Left forelimb (tissue), 1 donor: ENCODE results near the gene MTA2.
A peak's percentile ranks its signal among the peaks of the same experiment; 100 is the strongest.

Experiments
- DNase-seq: peaks from one replicate; pipeline ENCODE4 v3.0.0-alpha.2; 2018; ENCODE audit warnings: low spot score

The MTA2 gene

DNA sequence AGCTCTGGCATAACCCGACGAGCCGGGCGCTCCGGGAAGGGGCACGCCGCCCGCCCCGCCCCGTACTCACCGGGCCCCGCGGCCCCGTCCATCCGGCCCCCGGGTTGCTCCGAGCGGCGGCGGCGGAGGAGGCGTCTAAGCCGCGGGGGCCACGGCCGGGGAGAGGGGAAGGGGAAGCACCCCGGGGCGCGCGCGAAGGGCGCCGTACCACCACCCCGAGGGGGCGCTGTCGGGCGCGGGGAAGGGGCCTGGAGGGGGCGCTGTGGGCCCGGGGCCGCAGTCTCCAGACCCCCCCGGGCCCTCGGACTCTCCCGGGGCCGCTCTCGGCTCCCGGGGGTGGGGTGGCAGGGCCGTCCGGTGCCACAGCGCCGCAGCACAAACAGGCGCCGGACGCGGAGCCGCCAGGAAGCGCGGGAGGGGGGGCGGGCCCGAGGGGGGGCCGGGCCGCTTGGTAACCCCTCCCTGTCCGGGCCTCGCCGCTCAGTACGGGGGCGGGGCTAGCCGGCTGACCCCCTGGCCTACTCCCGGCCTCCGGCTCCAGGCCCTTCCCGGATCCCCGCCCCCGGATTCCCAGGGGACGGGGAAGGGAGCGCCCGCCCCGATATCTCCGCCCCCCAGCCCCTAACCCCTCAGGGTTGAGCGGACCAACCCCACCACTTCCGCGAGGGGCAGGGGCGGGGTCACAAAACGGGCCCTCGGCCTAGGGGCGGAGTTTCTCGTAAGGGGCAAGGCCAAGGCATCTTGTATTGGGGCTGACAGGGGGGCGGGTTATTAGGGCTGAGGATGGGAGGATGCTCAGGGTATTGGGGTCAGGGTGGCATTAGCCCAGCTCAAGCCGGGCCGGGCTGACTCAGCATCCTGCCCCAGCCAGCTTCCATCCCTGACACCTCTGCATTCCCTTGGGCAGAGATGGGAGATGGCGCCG is 11.0 kb upstream of the MTA2 start, which contains the start of the genes EML3 and ROM1:
Gene EML3, minus strand, starts transcription at position 410 of the 925 bp plus-strand sequence. Its CDS starts 318 bp downstream, at position 92.
Gene ROM1, plus strand, starts transcription at position 892 of the 925 bp plus-strand sequence. Its CDS starts 25 bp downstream, at position 917.
- DNase-seq = peak; percentile 93

GRCh38 chr11:62611705-62612365 is 10.2 kb upstream of the MTA2 start:
- DNase-seq = peak; percentile 79

DNA sequence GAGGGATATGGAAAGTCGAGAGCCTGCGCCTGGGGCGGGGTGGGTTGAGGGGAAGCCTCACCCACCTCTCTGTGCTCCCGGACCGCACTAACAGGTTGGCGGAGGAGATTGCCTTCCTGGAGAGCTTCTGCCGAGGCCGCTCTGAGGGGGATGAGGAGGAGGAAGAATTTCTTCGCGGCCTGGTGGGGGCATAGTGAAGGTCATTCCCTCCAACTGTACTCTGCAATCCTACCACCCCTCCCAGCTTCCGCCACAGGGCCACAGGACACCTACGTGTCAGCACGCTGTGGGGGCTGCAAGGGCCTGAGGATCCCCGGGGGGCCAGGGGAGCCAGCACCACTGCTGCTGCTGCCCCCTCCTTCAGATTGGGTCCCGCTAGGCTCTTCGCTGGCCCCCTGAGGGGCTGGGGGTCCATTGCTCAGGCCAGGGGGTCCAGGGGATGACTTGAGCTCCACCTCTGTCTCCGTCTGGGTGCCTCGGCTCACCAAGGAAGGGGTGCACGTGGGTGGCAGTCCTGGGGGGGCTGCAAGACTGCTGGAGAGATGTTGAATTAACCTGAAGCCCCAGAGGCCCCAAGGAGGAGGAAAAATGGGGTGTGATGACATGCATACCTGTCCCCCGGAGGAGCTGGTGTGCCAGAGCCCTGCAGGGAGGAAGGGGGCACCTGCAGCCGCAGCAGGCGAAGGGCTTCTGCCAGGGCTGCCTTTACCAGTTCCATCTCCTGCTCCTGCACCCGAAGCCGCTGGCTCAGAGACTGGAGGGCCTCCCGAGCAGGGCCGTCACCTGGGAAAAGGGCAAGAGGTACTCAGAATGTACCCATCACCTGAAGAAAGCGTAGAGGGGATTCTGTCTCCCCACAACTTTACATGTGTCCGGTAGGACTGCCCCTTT is 9.4 kb upstream of the MTA2 start:
- no peak for DNase-seq

DNA sequence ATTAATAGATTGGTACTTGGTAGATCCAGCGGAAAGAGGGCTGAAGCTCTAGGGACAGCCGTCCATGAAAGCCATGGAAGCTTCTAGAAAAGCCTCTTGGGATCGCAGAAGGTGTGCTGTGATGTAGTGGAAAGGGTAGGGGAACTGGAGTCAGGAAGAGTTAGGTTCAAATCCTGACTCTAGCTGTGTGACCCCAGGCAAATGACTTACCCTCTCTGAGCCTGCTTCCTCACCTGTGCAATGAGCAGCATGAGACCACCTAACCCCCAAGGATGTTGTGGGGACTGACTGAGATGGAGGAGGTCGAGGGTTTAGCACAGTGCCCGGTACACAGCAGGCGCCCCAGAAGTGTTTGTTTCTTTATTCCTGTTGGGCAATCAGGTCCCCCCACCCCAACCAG is 8.7 kb upstream of the MTA2 start:
- DNase-seq = no peak

- no peak for DNase-seq
Observed at GRCh38 chr11:62608776-62609175, 7.1 kb upstream of the MTA2 start.

DNA sequence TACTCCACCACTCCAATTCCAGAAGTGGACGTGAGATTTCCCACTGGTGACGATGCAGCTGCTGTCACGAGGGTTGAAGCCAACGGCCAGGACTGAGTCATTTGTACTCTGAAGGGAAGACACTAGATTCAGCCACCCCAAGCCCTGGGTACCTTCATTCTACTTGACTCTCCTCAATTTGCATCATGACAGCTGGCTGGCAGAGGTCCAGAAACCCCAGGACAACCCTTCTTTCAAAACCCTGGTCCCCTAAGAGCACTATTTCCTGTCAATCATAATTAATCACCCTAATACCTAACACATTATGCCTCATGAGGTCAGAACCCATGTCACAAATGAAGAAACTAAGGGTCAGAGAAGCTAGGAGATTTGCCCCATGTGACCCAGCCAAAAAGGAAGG is 6.0 kb upstream of the MTA2 start:
- no peak for DNase-seq

DNA sequence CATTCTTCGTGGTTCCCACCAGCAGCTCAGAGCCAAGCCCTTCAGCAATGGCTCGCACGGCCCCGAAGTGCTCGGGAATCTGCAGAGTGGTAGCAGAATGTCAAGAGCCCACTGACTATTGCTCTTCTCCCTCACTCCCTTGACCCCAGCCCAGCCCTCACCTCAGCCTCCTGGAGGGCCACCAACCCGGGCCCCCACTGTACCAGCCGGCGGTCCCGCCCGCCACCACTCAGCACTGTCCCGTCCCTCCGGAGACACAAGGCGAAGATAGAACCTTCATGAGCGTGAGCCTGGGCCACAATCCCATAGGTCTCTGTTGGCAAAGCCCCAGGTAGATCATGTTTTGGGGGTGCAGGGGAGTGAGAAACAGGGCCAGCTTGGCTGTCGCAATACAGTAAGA is 4.2 kb upstream of the MTA2 start:
- no peak for DNase-seq

GRCh38 chr11:62605467-62605866 is 3.8 kb upstream of the MTA2 start:
- DNase-seq = no peak

GRCh38 chr11:62604460-62605120 is 2.9 kb upstream of the MTA2 start:
- no peak for DNase-seq

- no peak for DNase-seq
Observed at GRCh38 chr11:62603776-62604299, 2.2 kb upstream of the MTA2 start.

DNA sequence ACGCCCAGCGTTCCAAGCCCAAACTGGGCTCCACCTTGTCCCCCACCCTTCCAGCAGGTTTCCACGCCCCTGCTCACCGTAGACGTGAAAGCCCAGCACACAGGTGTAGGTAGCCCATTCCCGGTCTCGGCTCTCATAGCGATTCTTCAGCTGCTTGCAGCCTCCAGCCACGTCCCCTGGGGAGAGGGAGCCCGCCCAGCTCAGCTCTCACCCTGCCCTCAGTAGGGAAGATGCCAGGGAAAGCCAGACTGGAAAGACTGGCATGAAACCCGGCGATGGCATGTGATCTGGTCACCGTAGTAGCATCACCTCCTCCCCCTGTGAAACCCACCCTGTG is 1.4 kb upstream of the MTA2 start:
- DNase-seq = no peak

- DNase-seq = peak; percentile 88
Observed at GRCh38 chr11:62602141-62603071, 741 bp upstream of the MTA2 start.

DNA sequence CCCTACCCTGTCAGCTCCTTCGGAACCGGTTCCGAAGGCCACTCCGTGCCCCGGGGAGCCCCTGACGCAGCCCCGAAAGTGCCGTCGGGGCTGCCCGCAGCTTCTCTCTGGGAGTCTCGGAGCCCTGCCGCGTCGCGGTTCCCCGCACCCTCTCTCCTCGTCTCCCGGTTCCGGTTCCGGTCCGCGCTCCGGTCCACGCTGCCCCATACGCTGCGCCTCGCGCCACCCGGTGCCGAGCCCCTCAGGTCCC is 618 bp downstream of the MTA2 start:
- DNase-seq = no peak

- no peak for DNase-seq
Observed at GRCh38 chr11:62600367-62601121, 1.1 kb downstream of the MTA2 start.

DNA sequence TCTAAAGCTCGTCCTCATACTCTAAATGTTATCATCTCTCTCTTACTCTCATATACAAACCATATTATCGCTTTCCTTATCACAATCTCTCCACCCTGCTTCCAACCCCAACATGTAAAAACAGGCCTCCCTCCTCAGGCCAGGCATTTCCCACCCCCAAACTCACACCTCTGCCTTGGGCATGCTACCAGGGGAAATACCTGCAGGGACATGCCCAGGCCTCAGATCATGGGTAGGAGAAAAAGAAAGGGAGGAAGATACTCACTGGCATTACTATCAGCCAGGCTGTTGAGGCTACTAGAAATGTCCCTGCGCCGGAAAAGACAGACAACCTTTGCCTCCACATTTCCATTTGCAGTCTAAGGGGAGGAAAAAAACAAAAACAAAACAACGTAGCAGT is 1.8 kb downstream of the MTA2 start:
- no peak for DNase-seq

GRCh38 chr11:62599069-62599696 is 2.5 kb downstream of the MTA2 start:
- DNase-seq = peak; percentile 93

DNA sequence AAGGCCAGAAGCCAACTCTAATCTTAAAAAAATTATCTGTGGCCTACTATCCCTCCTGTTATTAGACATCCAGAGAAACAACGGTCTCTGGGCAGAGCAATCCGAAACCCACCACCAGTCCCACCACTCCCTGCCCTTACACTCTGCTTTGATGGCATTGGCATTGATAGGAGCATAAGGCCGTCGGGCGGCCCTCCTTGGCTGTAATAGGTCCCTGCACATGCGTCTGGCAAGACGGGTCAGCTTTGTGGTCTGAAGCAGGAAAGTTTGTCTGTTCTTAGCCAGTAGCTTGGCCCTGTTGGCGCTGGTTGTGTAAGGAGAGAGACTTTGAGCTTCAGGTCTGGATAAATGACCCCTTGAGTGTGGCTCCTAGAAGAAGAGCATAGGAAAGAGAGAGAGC is 6.5 kb downstream of the MTA2 start:
- no peak for DNase-seq

DNA sequence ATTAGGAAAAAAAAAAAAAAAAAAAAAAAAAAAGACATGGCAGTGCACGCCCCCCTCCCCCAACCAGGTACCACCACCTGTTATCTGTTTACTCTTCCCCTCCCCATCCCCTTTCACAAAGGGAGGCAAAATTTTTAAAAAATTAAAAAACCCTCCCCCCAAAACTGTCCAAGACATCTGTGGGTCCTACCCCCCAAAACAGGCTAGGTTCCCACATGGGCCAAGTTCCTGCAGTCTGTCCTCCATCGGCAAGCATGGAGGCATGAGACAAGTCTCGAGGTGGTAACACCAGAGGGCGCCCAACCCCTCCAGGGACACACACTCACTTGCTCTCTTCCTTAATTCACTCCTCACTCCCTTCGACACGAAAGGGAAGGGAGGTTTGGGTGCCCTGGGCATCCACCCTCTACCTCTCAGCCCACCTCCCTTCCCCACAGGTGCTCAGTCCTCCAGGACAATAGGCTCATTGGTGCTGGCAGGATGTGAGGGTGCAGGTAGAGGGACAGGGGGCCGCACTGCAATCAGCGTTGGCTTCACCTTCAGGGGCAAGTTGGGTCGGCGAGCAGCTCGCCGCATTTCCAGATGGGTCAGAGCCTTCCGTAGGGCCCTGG is 8.1 kb downstream of the MTA2 start:
- DNase-seq = no peak

- no peak for DNase-seq
Observed at GRCh38 chr11:62592989-62593421, 8.7 kb downstream of the MTA2 start.
